MCF 10A (cell line): ENCODE measurements around the gene TIAM1. TPM values are rescaled to one million over a fixed set of nuclear protein-coding genes. Genes with fewer than 3 reads are reported as not detected.

Source experiments
- BruUV-seq: library from RNA; stranded (reverse); fragments of 400-500 nt; replicated peaks from 2 replicates; lab custom pipeline; 2021; lab: Mats Ljungman, UMichigan
- CTCF ChIA-PET: fragments of 300-600 bp; sonication (Branson Sonifier 250); formaldehyde crosslinking; extraction: SDS; loops from one replicate; lab custom pipeline; 2021; ENCODE audit warnings: antibody characterized with exemption, inconsistent platforms; lab: Yijun Ruan, JAX
- POLR2A ChIA-PET: fragments of 300-600, 350-650 bp; sonication (Branson Sonifier 250); formaldehyde crosslinking; extraction: SDS; loops from one replicate; lab custom pipeline; 2020; ENCODE audit warnings: antibody characterized with exemption, inconsistent platforms; lab: Yijun Ruan, JAX
- DNase-seq: peaks from one replicate; pipeline ENCODE4 v3.0.0-alpha.2; 2018; ENCODE audit not compliant: unreplicated experiment
- H3K27ac Mint-ChIP-seq: one replicate; pipeline ENCODE4 v1.8.0; 2022; ENCODE audit warnings: mild to moderate bottlenecking, low read depth, mixed read lengths; ENCODE audit not compliant: unreplicated experiment
- H3K27me3 Mint-ChIP-seq: one replicate; pipeline ENCODE4 v1.8.0; 2022; ENCODE audit warnings: mixed read lengths; ENCODE audit not compliant: insufficient read depth, unreplicated experiment
- H3K36me3 Mint-ChIP-seq: one replicate; pipeline ENCODE4 v1.8.0; 2022; ENCODE audit warnings: mild to moderate bottlenecking, moderate library complexity, mixed read lengths; ENCODE audit not compliant: insufficient read depth, unreplicated experiment
- H3K4me1 Mint-ChIP-seq: one replicate; pipeline ENCODE4 v1.8.0; 2022; ENCODE audit warnings: mixed read lengths; ENCODE audit not compliant: insufficient read depth, unreplicated experiment
- H3K4me3 Mint-ChIP-seq: one replicate; pipeline ENCODE4 v1.8.0; 2022; ENCODE audit warnings: mild to moderate bottlenecking, moderate library complexity, mixed read lengths; ENCODE audit not compliant: unreplicated experiment
- H3K9me3 Mint-ChIP-seq: one replicate; pipeline ENCODE4 v1.8.0; 2022; ENCODE audit warnings: mixed read lengths; ENCODE audit not compliant: unreplicated experiment
- CTCF ChIP-seq: fragments of 200-600 bp; IDR thresholded peaks from one replicate; pipeline ENCODE4 v1.8.0; 2022; ENCODE audit warnings: antibody characterized with exemption, mild to moderate bottlenecking; ENCODE audit not compliant: unreplicated experiment
- intact Hi-C: fragments of 100-400 bp; cut with micrococcal nuclease; formaldehyde crosslinking; loops from 2 replicates; pipeline ENCODE4 v1.14.1; 2022
- total RNA-seq: library from RNA; stranded (reverse); gene quantifications from 2 replicates; pipeline ENCODE4 v1.2.3, GENCODE V29; 2022

The TIAM1 gene
- total RNA-seq, 1 experiment from 2014 or later, result 9.8 TPM

GRCh38 chr21:31194510-31195293 is 149.4 kb downstream of the TIAM1 start:
- intact Hi-C loops, result loop anchor here (5.0 kb wide), 2 partner anchors 148 to 263 kb away; partner anchors contain the start of gene TIAM1
- DNase-seq, result no peak
- Mint-ChIP-seq H3K27ac (no peak overlapping the region), H3K27me3 (no peaks in the 10 kb centered on the region), H3K9me3 (no peaks in the 10 kb centered on the region), H3K4me1 (no peaks in the 10 kb centered on the region), H3K36me3 (no peaks in the 10 kb centered on the region), H3K4me3 (no peak overlapping the region)
- no TSS peak for BruUV-seq
- no peak for TF ChIP-seq CTCF
- ChIA-PET CTCF (interaction anchor here (0.9 to 12.1 kb wide), 6 partner anchors 15 to 409 kb away, joined by 3 to 212 read pairs (median 3); no protein-coding TSS in a partner anchor), POLR2A (interaction anchor here (0.6 to 0.7 kb wide), 2 partner anchors 102 to 469 kb away, joined by 3 read pairs; no protein-coding TSS in a partner anchor)

GRCh38 chr21:31193761-31194160 is 150.3 kb downstream of the TIAM1 start:
- Mint-ChIP-seq H3K27ac (no peak overlapping the region), H3K36me3 (no peaks in the 10 kb centered on the region), H3K27me3 (no peaks in the 10 kb centered on the region), H3K9me3 (no peaks in the 10 kb centered on the region), H3K4me3 (no peak overlapping the region), H3K4me1 (no peaks in the 10 kb centered on the region)
- intact Hi-C loops, result no loop called here
- no peak for DNase-seq
- CTCF ChIA-PET, result interaction anchor here (0.9 to 12.1 kb wide), 3 partner anchors 14 to 387 kb away, joined by 3 to 212 read pairs (median 41); no protein-coding TSS in a partner anchor
- POLR2A ChIA-PET, result interaction anchor here (0.5 kb wide), 1 partner anchor 90 kb away, joined by 3 read pairs; no protein-coding TSS in a partner anchor
- TF ChIP-seq CTCF, result no peak
- BruUV-seq, result no TSS peak

- ChIA-PET CTCF (interaction anchor here (0.6 to 12.1 kb wide), 3 partner anchors 11 to 390 kb away, joined by 3 to 212 read pairs (median 41); no protein-coding TSS in a partner anchor), POLR2A (no interaction called here)
- intact Hi-C loops, result no loop called here
- Mint-ChIP-seq H3K27ac (no peak overlapping the region), H3K27me3 (no peaks in the 10 kb centered on the region), H3K36me3 (no peaks in the 10 kb centered on the region), H3K9me3 (no peaks in the 10 kb centered on the region), H3K4me1 (no peaks in the 10 kb centered on the region), H3K4me3 (no peak overlapping the region)
- BruUV-seq, result no TSS peak
- no peak for TF ChIP-seq CTCF
- no peak for DNase-seq
Observed at GRCh38 chr21:31191553-31191952, 152.5 kb downstream of the TIAM1 start.

GRCh38 chr21:31190516-31190915 is 153.5 kb downstream of the TIAM1 start:
- intact Hi-C loops, result no loop called here
- Mint-ChIP-seq H3K36me3 (no peaks in the 10 kb centered on the region), H3K9me3 (no peaks in the 10 kb centered on the region), H3K4me3 (no peak overlapping the region), H3K27ac (no peak overlapping the region), H3K4me1 (no peaks in the 10 kb centered on the region), H3K27me3 (no peaks in the 10 kb centered on the region)
- no peak for TF ChIP-seq CTCF
- ChIA-PET POLR2A (no interaction called here), CTCF (interaction anchor here (0.9 to 12.1 kb wide), 4 partner anchors 10 to 414 kb away, joined by 5 to 212 read pairs (median 24); no protein-coding TSS in a partner anchor)
- no TSS peak for BruUV-seq
- no peak for DNase-seq
